ENCODE data around the gene SAT2. TPM values are rescaled to one million over a fixed set of nuclear protein-coding genes. Genes with fewer than 3 reads are reported as not detected.
"Not testable (repeated sequence)": the region's sequence is repeated elsewhere in the genome, so short reads cannot be mapped to it uniquely, and the experiment has no call there.

The SAT2 gene
- total and polyA plus RNA-seq, 12 donors, result 45.7 to 164 (median 69.0) TPM

DNA sequence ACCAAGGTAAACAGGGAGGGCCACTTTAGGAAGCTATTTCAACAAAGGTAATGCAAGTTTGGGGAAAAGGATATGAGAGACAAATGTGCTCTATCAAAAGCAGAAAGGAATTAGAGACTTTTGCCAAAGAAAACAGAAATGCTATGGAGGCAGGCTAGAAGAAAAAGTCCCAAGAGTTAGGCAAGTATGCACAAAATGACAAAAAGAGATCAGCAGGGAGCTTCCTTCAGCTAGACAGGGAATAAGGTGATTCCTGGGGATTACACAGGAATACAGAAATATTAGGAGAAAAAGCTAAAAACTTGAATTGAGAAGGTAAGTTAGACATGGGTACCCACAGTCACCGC is 15.4 kb downstream of the SAT2 start:
- Histone ChIP-seq H3K27ac (peak overlapping the region in 2 of 10 donors; percentile 1 to 24), H3K27me3 (no peaks in the 10 kb centered on the region), H3K4me3 (peak overlapping the region in 1 of 10 donors; percentile 84), H3K4me1 (peaks cover 5 to 60% (median 38%) of the 10 kb centered on the region in 9 donors), H3K9me3 (no peaks in the 10 kb centered on the region), H3K36me3 (peaks cover 0 to 30% (median 5%) of the 10 kb centered on the region in 9 donors)
- ATAC-seq (no peak), DNase-seq (no peak)
- 89 to 94% methylated on average over 1 of the region's 1 CpG for WGBS, 2 donors
- intact Hi-C loops (cut with DNase I), result loop anchor here in 1 of 10 donors (5.0 kb wide), 1 partner anchor 75 kb away; the partner anchor contains the start of genes TP53 and WRAP53
- TF ChIP-seq, protein P1, sequence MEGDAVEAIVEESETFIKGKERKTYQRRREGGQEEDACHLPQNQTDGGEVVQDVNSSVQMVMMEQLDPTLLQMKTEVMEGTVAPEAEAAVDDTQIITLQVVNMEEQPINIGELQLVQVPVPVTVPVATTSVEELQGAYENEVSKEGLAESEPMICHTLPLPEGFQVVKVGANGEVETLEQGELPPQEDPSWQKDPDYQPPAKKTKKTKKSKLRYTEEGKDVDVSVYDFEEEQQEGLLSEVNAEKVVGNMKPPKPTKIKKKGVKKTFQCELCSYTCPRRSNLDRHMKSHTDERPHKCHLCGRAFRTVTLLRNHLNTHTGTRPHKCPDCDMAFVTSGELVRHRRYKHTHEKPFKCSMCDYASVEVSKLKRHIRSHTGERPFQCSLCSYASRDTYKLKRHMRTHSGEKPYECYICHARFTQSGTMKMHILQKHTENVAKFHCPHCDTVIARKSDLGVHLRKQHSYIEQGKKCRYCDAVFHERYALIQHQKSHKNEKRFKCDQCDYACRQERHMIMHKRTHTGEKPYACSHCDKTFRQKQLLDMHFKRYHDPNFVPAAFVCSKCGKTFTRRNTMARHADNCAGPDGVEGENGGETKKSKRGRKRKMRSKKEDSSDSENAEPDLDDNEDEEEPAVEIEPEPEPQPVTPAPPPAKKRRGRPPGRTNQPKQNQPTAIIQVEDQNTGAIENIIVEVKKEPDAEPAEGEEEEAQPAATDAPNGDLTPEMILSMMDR (IDR thresholded peaks at IDR 0.05), result no peak

DNA sequence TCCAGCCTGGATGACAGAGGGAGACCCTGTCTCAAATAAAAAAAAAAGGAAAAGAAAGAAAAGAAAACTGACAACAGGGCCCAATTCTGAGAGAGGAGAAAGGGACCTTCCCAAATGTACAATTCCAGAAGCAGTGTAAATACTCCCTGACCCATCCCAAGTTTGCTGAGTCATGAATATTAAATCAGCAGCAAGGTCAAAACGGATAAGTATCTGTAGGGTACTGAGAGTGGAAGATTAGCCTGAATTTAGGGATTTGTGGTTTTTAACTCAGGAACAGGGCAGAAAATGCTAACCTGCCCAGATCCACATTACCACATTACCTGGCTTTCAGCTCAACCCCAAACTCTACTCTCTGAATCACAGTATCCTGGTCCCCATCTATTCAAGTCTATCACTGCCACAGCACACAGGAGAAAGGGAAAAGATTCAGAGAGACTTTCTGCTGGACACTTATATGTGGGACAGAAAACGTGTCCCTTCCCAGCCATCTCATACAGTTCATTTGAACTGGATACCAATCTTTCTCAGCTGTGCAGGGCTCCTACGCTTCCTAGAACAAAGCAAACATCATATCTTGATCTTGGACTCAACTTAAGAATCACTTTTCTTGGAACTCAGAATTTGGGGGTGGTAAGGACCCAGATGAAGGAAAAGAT is 15.9 kb downstream of the SAT2 start:
- ATAC-seq, result no peak
- intact Hi-C loops (cut with DNase I), result loop anchor here in 1 of 10 donors (5.0 kb wide), 1 partner anchor 76 kb away; the partner anchor contains the start of genes TP53 and WRAP53
- DNase-seq, result no peak
- Histone ChIP-seq H3K36me3 (peaks cover 0 to 30% (median 5%) of the 10 kb centered on the region in 9 donors), H3K4me1 (peaks cover 5 to 65% (median 43%) of the 10 kb centered on the region in 9 donors), H3K4me3 (peak overlapping the region in 1 of 10 donors; percentile 84), H3K27ac (peak overlapping the region in 5 of 10 donors; percentile 1 to 31 (median 17)), H3K9me3 (no peaks in the 10 kb centered on the region), H3K27me3 (no peaks in the 10 kb centered on the region)
- 50 to 53% methylated on average over 3 of the region's 3 CpGs for WGBS, 2 donors
- TF ChIP-seq, protein P1 (IDR thresholded peaks at IDR 0.05), result no peak

DNA sequence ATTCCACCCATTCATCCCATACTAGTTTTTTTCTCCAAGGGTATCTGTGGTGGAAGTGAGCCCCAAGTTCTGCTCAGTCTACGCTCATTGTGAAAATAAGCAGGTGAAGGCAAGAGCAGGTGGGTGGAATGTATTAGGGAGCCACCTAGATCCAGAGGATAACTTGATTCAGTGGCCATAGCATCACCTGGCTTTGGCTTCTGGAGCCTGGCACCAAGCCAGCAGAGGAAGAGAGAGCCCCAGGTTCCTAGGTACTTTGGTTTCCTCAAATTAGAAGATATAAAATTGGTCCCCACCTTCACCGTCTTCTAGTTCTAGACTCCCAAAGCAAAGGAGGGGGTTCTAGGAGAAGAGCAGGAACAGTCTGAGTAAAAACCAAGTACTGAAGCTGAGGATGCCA is 17.0 kb downstream of the SAT2 start:
- DNase-seq, result no peak
- H3K36me3 ChIP-seq, result peaks cover 0 to 41% (median 5%) of the 10 kb centered on the region in 9 donors
- WGBS, 2 donors, result 98 to 99% methylated on average over 2 of the region's 2 CpGs
- peaks cover 5 to 72% (median 49%) of the 10 kb centered on the region in 9 donors for H3K4me1 ChIP-seq
- H3K4me3 ChIP-seq, result no peak overlapping the region
- no peaks in the 10 kb centered on the region for H3K9me3 ChIP-seq
- intact Hi-C loops (cut with DNase I), result loop anchor here in 1 of 10 donors (5.0 kb wide), 1 partner anchor 77 kb away; the partner anchor contains the start of genes TP53 and WRAP53
- TF ChIP-seq, protein P1 (IDR thresholded peaks at IDR 0.05), result no peak
- H3K27me3 ChIP-seq, result no peaks in the 10 kb centered on the region
- no peak overlapping the region for H3K27ac ChIP-seq
- no peak for ATAC-seq

DNA sequence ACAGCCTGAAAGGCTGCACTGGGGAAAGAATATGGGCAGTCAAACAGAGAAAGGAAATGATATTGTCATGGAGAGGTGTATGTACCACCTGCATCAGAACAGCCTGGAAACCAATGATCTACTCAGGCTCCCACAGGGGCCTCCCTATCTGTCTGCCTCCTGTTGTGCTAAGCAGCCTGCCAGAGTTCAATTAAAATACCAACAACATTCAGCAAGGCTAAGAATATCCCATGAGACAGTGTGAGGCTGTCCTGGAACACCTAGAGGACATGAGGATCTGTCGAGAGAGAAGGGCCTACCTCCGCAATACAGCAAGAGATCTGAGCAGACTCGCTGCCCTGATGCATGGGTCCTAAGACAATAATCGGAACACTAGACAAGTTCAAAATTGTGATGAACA is 21.3 kb downstream of the SAT2 start:
- Histone ChIP-seq H3K9me3 (no peaks in the 10 kb centered on the region), H3K27ac (peak overlapping the region; percentile 52 to 91 (median 77)), H3K4me3 (no peak overlapping the region), H3K27me3 (no peaks in the 10 kb centered on the region), H3K36me3 (peaks cover 0 to 81% (median 39%) of the 10 kb centered on the region in 9 donors), H3K4me1 (peaks cover 3 to 49% (median 18%) of the 10 kb centered on the region in 9 donors)
- WGBS, 2 donors, result 50 to 69% methylated on average over 4 of the region's 4 CpGs
- peak; percentile 86 to 98 (median 94) for ATAC-seq
- TF ChIP-seq, protein P1 (IDR thresholded peaks at IDR 0.05), result no peak
- peak in 1 of 2 donors; percentile 44 for DNase-seq
- intact Hi-C loops (cut with DNase I), result no loop called here

DNA sequence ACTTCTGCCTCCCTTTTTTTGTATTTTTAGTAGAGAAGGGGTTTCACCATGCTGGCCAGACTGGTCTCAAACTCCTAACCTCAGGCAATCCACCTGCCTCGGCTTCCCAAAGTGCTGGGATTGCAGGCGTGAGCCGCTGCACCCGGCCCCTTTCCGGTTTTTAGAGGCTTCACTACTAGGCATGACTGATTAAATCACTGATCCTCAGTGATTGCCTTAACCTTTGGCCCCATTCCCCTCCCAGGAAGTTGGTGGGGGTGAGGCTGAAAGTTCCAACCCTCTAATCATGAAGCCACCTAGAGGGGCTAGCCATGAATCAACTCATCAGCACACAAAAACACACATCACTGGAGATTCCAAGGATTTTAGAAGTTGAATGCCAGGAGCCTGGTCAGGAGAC is 30.1 kb downstream of the SAT2 start:
- not testable (repeated sequence) for H3K27me3 ChIP-seq, DNase-seq, ATAC-seq, H3K4me1 ChIP-seq, H3K9me3 ChIP-seq, H3K27ac ChIP-seq, H3K4me3 ChIP-seq
- intact Hi-C loops (cut with DNase I), result loop anchor here in 1 of 10 donors (10.0 kb wide), 1 partner anchor 83 kb away; no protein-coding TSS in a partner anchor
- WGBS, 2 donors, result 85 to 89% methylated on average over 5 of the region's 5 CpGs
- peaks cover 15 to 98% (median 87%) of the 10 kb centered on the region in 9 donors for H3K36me3 ChIP-seq

All from heart right ventricle (tissue), 16 donors.